ENCODE data around the gene SBNO1.

GRCh38 chr12:123271001-123271668 is 93.5 kb downstream of the SBNO1 start:
- TF ChIP-seq CTCF (IDR thresholded peaks at IDR 0.05) (peak; percentile 91), POLR2AphosphoS5 (IDR thresholded peaks at IDR 0.05; ENCODE audit: low read depth, low read length) (no peak)

All from Panc1 (cell line).